HEK293T (cell line): ENCODE data around the gene CIT.
"Not testable (repeated sequence)": the region's sequence is repeated elsewhere in the genome, so short reads cannot be mapped to it uniquely, and the experiment has no call there.

Experiments used
- CTCF ChIA-PET: fragments of 350-600 bp; formaldehyde crosslinking; extraction: SDS; loops from one replicate; lab custom pipeline; 2021; ENCODE audit warnings: antibody characterized with exemption, inconsistent platforms; lab: Yijun Ruan, JAX
- POLR2A ChIA-PET: fragments of 350-600 bp; formaldehyde crosslinking; extraction: SDS; loops from one replicate; lab custom pipeline; 2020; ENCODE audit warnings: antibody characterized with exemption, inconsistent platforms; lab: Yijun Ruan, JAX
- DNase-seq: peaks from one replicate; pipeline ENCODE4 v3.0.0; 2012; ENCODE audit warnings: mixed read lengths; ENCODE audit errors: extremely low spot score
- ARNT ChIP-seq: fragments of 450-650 bp; IDR thresholded peaks from 2 replicates; pipeline ENCODE4 v1.6.1; 2017; ENCODE audit warnings: mild to moderate bottlenecking
- BHLHE40 ChIP-seq: fragments of 450-650 bp; IDR thresholded peaks from 2 replicates; pipeline ENCODE4 v1.6.1; 2016; ENCODE audit warnings: mild to moderate bottlenecking, moderate library complexity, borderline replicate concordance
- CTBP1 ChIP-seq: fragments of 450-650 bp; IDR thresholded peaks from 2 replicates; pipeline ENCODE4 v1.6.1; 2016; ENCODE audit warnings: borderline replicate concordance
- ELF4 ChIP-seq: fragments of 450-650 bp; IDR thresholded peaks from 2 replicates; pipeline ENCODE4 v1.6.1; 2017; ENCODE audit warnings: antibody characterized with exemption
- FOXA1 ChIP-seq: fragments of 450-650 bp; IDR thresholded peaks from 2 replicates; pipeline ENCODE4 v1.6.1; 2016; ENCODE audit warnings: mild to moderate bottlenecking
- FOXK2 ChIP-seq: fragments of 450-650 bp; IDR thresholded peaks from 2 replicates; pipeline ENCODE4 v1.6.1; 2016; ENCODE audit warnings: mild to moderate bottlenecking
- FOXM1 ChIP-seq: fragments of 450-650 bp; IDR thresholded peaks from 2 replicates; pipeline ENCODE4 v1.6.1; 2017; ENCODE audit warnings: mild to moderate bottlenecking, borderline replicate concordance
- HDGF ChIP-seq: fragments of 450-650 bp; IDR thresholded peaks from 2 replicates; pipeline ENCODE4 v1.6.1; 2017; ENCODE audit warnings: antibody characterized with exemption, borderline replicate concordance
- L3MBTL2 ChIP-seq: fragments of 450-650 bp; conservative IDR thresholded peaks from 2 replicates; pipeline ENCODE4 v1.6.1; 2016; ENCODE audit warnings: mild to moderate bottlenecking
- LEF1 ChIP-seq: fragments of 450-650 bp; IDR thresholded peaks from 2 replicates; pipeline ENCODE4 v1.6.1; 2017; ENCODE audit warnings: mild to moderate bottlenecking, borderline replicate concordance
- NFRKB ChIP-seq: fragments of 450-650 bp; IDR thresholded peaks from 2 replicates; pipeline ENCODE4 v1.6.1; 2016; ENCODE audit warnings: mild to moderate bottlenecking, moderate library complexity
- PKNOX1 ChIP-seq: fragments of 450-650 bp; IDR thresholded peaks from 2 replicates; pipeline ENCODE4 v1.6.1; 2016
- SP1 ChIP-seq: fragments of 450-650 bp; IDR thresholded peaks from 2 replicates; pipeline ENCODE4 v1.6.1; 2017
- SUZ12 ChIP-seq: fragments of 450-650 bp; IDR thresholded peaks from 2 replicates; pipeline ENCODE4 v1.6.1; 2016; ENCODE audit warnings: mild to moderate bottlenecking
- TARDBP ChIP-seq: fragments of 450-650 bp; IDR thresholded peaks from 2 replicates; pipeline ENCODE4 v1.6.1; 2016
- ZNF384 ChIP-seq: fragments of 450-650 bp; IDR thresholded peaks from 2 replicates; pipeline ENCODE4 v1.6.1; 2016

CIT gene

GRCh38 chr12:119894916-119895315 is 17.8 kb upstream of the CIT start:
- POLR2A ChIA-PET = no interaction called here
- no peak for DNase-seq
- CTCF ChIA-PET = no interaction called here
- TF ChIP-seq SUZ12 = no peak
- TF ChIP-seq FOXM1 = no peak
- no peak for TF ChIP-seq L3MBTL2
- TF ChIP-seq ZNF384 = no peak
- no peak for TF ChIP-seq FOXK2
- TF ChIP-seq FOXA1 = no peak
- no peak for TF ChIP-seq NFRKB

- CTCF ChIA-PET, POLR2A ChIA-PET: not testable (repeated sequence)
Observed at GRCh38 chr12:119892611-119893010, 15.5 kb upstream of the CIT start.

GRCh38 chr12:119885549-119885948 is 8.4 kb upstream of the CIT start:
- ChIA-PET CTCF (no interaction called here), POLR2A (no interaction called here)
- DNase-seq = no peak
- TF ChIP-seq TARDBP (no peak), FOXK2 (no peak), HDGF (no peak), NFRKB (no peak), SP1 (no peak), ZNF384 (no peak), PKNOX1 (no peak), SUZ12 (no peak), ARNT (no peak), ELF4 (no peak), BHLHE40 (no peak), FOXM1 (no peak)

More at GRCh38 chr12:119892611-119893010, 15.5 kb upstream of the CIT start:
- not testable (repeated sequence) for DNase-seq

GRCh38 chr12:119883791-119884190 is 6.7 kb upstream of the CIT start:
- CTCF ChIA-PET, POLR2A ChIA-PET, DNase-seq: not testable (repeated sequence)

- no peak for DNase-seq
- ChIA-PET CTCF (no interaction called here), POLR2A (no interaction called here)
- no peak for TF ChIP-seq L3MBTL2
- no peak for TF ChIP-seq ELF4
- TF ChIP-seq SUZ12 = no peak
- TF ChIP-seq CTBP1 = no peak
- TF ChIP-seq FOXM1 = no peak
- TF ChIP-seq NFRKB = no peak
- TF ChIP-seq ZNF384 = no peak
- no peak for TF ChIP-seq PKNOX1
- TF ChIP-seq HDGF = no peak
- no peak for TF ChIP-seq TARDBP
- no peak for TF ChIP-seq ARNT
- no peak for TF ChIP-seq BHLHE40
- no peak for TF ChIP-seq FOXK2
- no peak for TF ChIP-seq SP1
- TF ChIP-seq FOXA1 = no peak
- TF ChIP-seq LEF1 = no peak
Observed at GRCh38 chr12:119883237-119883636, 6.1 kb upstream of the CIT start.

GRCh38 chr12:119877639-119877948 is 474 bp upstream of the CIT start:
- no peak for DNase-seq
- ChIA-PET CTCF (no interaction called here), POLR2A (no interaction called here)
- TF ChIP-seq L3MBTL2 (0 out of 2 replicates have a peak, but pooled peaks have one; percentile 12), FOXK2 (no peak), HDGF (no peak), ARNT (no peak)

- ChIA-PET CTCF (no interaction called here), POLR2A (no interaction called here)
- TF ChIP-seq BHLHE40 (no peak), ZNF384 (no peak), CTBP1 (no peak), ELF4 (no peak)
- no peak for DNase-seq
Observed at GRCh38 chr12:119870457-119870856, 6.7 kb downstream of the CIT start.

- no peak for DNase-seq
- TF ChIP-seq FOXM1 = no peak
- no peak for TF ChIP-seq FOXK2
- TF ChIP-seq FOXA1 = no peak
- no peak for TF ChIP-seq L3MBTL2
- TF ChIP-seq BHLHE40 = no peak
- POLR2A ChIA-PET = no interaction called here
- CTCF ChIA-PET = no interaction called here
Observed at GRCh38 chr12:119869720-119870119, 7.4 kb downstream of the CIT start.
